NCI-H2107 treated with DMSO at 0.1 percent for 48 hours (cell line): Measurements from ENCODE around the gene EEFSEC.

Source experiments
- DNase-seq: peaks from one replicate; lab custom pipeline; 2025; ENCODE audit not compliant: unreplicated experiment; lab: John Stamatoyannopoulos, UW

EEFSEC gene

DNA sequence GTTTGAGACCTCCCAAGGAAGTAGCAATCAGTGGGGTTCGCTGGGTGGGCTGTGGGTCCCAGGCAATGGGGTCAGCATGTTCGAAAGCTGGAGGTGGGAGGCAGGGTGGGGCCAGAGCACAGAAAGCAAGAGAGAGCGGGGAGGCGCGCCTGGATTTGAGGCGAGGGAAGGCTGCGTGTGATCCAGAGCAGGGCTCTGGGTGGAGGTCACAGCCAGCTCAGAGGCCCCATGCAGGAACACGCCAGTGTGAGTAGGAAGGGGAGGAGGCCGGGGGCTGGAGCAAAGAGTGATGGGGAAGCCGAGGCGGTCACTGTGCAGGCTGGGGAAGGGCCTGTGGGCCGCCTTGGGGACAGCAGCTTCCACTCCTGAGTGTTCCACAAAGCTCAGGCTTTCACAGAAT, 304.7 kb downstream of the EEFSEC start:
- no peak for DNase-seq
